ENCODE results near the gene SHC3.

Gene SHC3

GRCh38 chr9:89179540-89179894, 899 bp upstream of the SHC3 start:
- TF ChIP-seq CTCF (IDR thresholded peaks at IDR 0.05; ENCODE audit: extremely low read depth, insufficient read depth, missing control alignments) = no peak
- in situ Hi-C loops (cut with MboI; ENCODE audit: low pct_unique_long_range_greater_than_20kb, low sequenced_read_pairs, unreplicated experiment) = no loop called here
- no peak for DNase-seq (ENCODE audit: low spot score)

- TF ChIP-seq CTCF (IDR thresholded peaks at IDR 0.05; ENCODE audit: extremely low read depth, insufficient read depth, missing control alignments) = no peak
- in situ Hi-C loops (cut with MboI; ENCODE audit: low pct_unique_long_range_greater_than_20kb, low sequenced_read_pairs, unreplicated experiment) = no loop called here
- no peak for DNase-seq (ENCODE audit: low spot score)
These were observed 367 bp upstream of the SHC3 start for GRCh38 chr9:89178830-89179539.

GRCh38 chr9:89177012-89177943, 1.3 kb downstream of the SHC3 start:
- in situ Hi-C loops (cut with MboI; ENCODE audit: low pct_unique_long_range_greater_than_20kb, low sequenced_read_pairs, unreplicated experiment) = no loop called here
- TF ChIP-seq CTCF (IDR thresholded peaks at IDR 0.05; ENCODE audit: extremely low read depth, insufficient read depth, missing control alignments) = no peak

GRCh38 chr9:89175828-89176261, 2.8 kb downstream of the SHC3 start:
- TF ChIP-seq CTCF (IDR thresholded peaks at IDR 0.05; ENCODE audit: extremely low read depth, insufficient read depth, missing control alignments) = no peak
- in situ Hi-C loops (cut with MboI; ENCODE audit: low pct_unique_long_range_greater_than_20kb, low sequenced_read_pairs, unreplicated experiment) = no loop called here

More at GRCh38 chr9:89177012-89177943, 1.3 kb downstream of the SHC3 start:
- no peak for DNase-seq (ENCODE audit: low spot score)

GRCh38 chr9:89174291-89174690, 4.3 kb downstream of the SHC3 start:
- in situ Hi-C loops (cut with MboI; ENCODE audit: low pct_unique_long_range_greater_than_20kb, low sequenced_read_pairs, unreplicated experiment) = no loop called here
- no peak for DNase-seq (ENCODE audit: low spot score)
- TF ChIP-seq CTCF (IDR thresholded peaks at IDR 0.05; ENCODE audit: extremely low read depth, insufficient read depth, missing control alignments) = no peak

More at GRCh38 chr9:89175828-89176261, 2.8 kb downstream of the SHC3 start:
- no peak for DNase-seq (ENCODE audit: low spot score)

GRCh38 chr9:89173072-89173471, 5.5 kb downstream of the SHC3 start:
- in situ Hi-C loops (cut with MboI; ENCODE audit: low pct_unique_long_range_greater_than_20kb, low sequenced_read_pairs, unreplicated experiment) = no loop called here
- DNase-seq (ENCODE audit: low spot score) = no peak
- no peak for TF ChIP-seq CTCF (IDR thresholded peaks at IDR 0.05; ENCODE audit: extremely low read depth, insufficient read depth, missing control alignments)

Measured in GM13977 (cell line).